GM19372 (cell line): ENCODE data around the gene MSANTD7.

Experiments
- ATAC-seq: cut with Tn5 transposase; IDR thresholded peaks from one replicate; pipeline ENCODE4 v1.9.1; 2021; ENCODE audit warnings: mild to moderate bottlenecking, low read depth, moderate library complexity; ENCODE audit not compliant: unreplicated experiment

Gene MSANTD7

DNA sequence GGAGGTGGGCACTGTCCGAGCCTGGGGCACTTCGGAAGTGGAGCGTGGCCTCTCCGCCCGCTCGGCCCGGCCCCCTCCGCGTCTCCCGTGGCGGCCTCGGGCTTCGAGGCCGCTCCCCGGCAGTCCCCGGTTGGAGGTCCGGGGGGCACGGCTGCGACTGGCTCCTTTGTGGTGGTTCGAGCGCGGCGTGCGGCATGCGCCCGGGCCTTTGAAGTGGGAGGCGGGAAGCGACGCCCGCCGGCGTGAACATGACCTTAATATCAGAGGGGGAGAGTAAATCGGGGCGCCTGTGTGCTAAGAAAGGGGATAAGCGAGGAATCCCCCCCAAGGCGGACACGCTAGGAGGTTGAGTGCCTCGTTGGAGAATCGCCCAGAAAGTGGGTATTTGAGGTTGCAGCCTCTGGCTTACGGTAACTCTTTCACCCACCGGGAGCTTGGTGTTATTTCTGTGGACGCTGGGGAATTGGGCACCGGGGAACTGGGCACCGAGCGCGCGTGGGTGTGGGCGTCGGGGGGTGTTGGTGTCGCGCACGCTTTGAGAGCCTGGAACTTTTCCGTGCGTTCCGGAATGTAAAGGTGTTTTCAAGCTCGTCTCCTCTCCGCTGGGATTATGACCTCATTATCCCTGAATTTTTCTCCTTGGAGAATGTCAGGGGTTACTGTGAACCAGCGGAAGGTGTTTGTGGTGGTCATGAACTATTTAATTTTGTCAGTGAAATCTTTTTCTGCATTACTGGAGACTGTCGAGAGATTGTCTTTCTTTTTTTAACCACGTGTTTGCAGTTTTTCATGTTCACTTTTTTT is 41.2 kb downstream of the MSANTD7 start:
- ATAC-seq, result peak; percentile 24

GRCh38 chr10:14879928-14880193 is 41.8 kb downstream of the MSANTD7 start:
- no peak for ATAC-seq

GRCh38 chr10:14880229-14880628 is 42.1 kb downstream of the MSANTD7 start:
- ATAC-seq, result no peak

DNA sequence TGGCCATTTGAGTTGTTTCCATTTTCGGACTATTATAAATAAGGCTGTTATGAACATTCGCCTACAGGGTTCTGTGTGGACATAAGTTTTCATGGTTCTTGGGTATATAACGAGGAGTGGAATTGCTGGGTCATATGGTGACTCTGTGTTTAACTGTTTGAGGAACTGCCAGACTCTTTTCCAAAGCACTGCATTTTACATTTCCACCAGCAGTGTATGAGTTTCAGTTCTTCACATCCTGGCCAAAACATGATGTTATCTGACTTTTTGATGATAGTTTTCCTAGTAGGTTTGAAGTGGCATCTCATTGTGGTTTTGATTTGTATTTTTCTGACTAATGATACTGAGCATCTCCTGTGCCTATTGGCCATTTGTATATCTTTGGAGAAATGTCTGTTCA is 46.0 kb downstream of the MSANTD7 start:
- no peak for ATAC-seq
